GM18519 (cell line): Measurements from ENCODE around the gene KCTD16.
A peak's percentile ranks its signal among the peaks of the same experiment; 100 is the strongest.

Experiments used
- ATAC-seq: cut with Tn5 transposase; IDR thresholded peaks from one replicate; pipeline ENCODE4 v1.9.1; 2021; ENCODE audit warnings: mild to moderate bottlenecking, moderate library complexity; ENCODE audit not compliant: unreplicated experiment, low FRiP score

KCTD16 gene

GRCh38 chr5:144328494-144328893 is 157.8 kb downstream of the KCTD16 start:
- ATAC-seq = no peak

DNA sequence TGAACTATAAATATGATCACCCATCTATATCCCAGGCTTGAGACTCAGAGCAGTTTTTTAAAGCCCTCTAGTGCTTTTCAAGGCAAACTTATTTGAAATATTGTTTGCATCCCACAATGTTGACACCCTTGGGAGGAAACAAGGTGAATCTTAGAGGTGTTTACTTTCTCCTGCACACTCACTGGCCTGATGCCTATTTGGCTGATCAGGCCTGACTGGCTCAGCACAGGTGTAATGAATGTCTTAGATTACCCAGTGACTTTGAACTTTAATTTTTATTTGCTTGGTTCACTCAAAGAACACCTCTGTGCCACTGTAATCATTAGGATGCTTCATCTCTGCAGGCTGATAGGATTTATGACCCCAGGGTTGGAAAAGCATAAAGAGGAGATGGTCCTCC is 158.3 kb downstream of the KCTD16 start:
- ATAC-seq = no peak

DNA sequence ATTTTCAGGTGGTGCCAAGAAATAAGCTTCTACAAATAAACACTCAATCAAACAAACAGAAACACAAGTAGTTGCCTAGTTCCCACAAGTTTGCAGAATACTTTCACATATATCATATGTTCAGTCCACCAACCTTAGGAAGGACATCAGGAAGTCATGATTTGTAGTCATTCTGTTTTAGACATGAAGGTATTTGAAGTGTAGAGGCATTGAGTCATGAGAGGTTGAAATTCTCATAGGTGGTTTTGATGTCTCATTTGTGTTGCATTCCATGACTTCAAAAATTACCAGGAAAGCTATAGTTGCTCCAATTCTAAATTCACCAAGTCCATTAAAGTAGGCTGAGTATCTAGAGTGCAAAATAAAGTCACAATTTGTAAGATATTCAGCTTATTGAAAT is 159.0 kb downstream of the KCTD16 start:
- no peak for ATAC-seq

- no peak for ATAC-seq
Measured at GRCh38 chr5:144331361-144331760, 160.7 kb downstream of the KCTD16 start.

DNA sequence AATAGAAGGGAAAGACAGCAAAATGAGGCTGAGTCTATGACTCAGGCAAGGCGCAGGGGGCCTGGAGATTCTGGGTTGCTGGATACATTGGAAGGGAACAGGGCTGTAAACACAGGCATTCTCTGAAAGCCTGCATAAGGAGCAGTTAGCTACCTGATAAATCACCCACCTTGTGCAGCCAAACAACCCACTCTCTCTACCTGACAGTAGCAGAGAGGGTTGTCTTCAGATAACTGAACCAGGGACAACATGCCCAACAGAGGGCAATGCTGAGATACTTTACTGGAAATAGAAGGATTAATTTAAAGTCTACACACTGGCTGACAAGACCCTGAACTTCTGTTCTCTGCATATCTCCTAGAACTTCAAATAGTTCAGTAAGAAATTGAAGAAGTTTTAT is 161.6 kb downstream of the KCTD16 start:
- no peak for ATAC-seq

GRCh38 chr5:144333336-144333920 is 162.8 kb downstream of the KCTD16 start:
- ATAC-seq = peak; percentile 42

- ATAC-seq = peak; percentile 48
Measured at GRCh38 chr5:144335561-144335960, 164.9 kb downstream of the KCTD16 start.

GRCh38 chr5:144336191-144336961 is 165.7 kb downstream of the KCTD16 start:
- ATAC-seq = no peak

DNA sequence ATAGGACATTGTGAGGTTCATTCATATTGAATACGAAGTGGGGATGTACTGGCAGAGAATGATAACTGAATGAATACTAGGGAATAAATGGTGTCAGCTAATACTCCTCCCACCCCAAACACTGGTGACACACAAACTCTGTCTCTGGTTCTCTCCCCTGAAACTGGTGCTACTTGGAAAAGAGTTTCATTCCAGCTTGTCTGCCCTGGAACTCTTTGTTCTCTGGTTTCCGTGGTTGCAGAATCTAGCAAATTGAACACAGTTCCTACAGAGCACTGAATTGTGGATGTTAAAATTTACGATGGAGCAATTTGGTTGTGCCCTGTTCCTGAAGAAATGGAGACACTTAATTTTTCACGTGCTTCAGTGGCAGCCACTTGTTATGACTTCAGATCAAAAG is 181.7 kb downstream of the KCTD16 start:
- no peak for ATAC-seq

DNA sequence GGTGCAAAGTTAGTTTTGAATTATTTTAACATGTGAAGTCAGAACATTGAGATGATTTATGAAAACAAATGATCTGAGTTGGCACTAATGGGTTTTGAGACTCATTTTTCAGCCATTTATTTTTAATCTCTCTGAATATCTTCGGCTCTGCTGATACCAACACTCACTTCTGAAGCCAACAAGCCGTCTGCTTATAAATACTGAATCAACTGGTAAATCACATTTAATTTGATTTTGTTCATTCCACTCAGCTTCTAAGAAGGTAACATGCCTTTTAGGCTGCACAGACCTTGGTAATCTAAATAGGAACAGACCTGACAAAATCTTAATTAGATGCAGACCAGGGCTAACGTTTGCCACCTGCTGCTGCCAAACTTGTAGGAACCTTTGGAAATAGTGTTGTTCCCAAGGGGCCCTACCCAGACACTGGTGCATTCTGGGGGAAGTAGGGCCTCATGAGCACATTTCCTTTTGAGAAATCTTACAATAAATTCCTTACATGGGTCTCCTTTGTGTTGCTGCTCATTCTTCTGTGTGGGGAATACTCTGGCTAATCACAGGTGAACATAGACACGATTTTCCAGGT is 182.2 kb downstream of the KCTD16 start:
- no peak for ATAC-seq

DNA sequence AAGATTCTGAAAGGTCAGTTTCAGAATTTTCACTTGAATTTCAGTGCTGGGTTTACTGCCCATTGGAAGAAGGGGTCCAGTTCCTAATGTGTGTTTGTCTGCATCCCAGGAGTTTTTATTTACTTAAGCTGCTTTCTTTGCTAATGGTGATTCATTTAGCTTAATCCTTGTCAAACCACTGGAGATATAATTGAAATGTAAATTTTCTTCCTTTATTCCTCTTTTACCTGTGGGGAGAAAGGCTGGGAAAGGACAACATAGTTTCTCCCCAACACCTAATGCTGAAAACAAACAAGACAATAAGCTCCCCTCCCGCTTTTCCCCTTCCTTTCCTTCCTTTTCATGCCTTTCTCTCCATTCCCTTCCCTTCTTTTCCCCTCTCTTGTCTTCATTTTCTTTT is 185.8 kb downstream of the KCTD16 start:
- ATAC-seq = no peak

- no peak for ATAC-seq
Measured at GRCh38 chr5:144361406-144361805, 190.7 kb downstream of the KCTD16 start.

DNA sequence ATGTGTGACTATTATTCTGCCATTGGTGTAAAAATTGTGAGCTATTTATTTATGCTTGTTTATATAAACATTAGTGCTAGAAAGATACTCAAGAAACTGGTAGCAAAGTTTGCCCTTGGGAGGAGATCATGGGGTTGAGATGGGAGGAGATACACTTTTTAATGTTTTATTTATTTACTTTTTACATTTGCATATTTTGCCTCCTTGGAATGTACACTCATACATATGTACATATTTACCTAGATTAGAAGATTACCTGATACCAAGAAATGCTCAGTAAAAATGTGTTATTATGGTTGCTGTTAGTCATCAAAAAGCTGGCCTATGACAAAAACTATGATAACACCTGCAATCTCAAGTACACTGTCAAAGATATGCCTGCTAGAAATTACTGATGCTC is 195.2 kb downstream of the KCTD16 start:
- no peak for ATAC-seq

DNA sequence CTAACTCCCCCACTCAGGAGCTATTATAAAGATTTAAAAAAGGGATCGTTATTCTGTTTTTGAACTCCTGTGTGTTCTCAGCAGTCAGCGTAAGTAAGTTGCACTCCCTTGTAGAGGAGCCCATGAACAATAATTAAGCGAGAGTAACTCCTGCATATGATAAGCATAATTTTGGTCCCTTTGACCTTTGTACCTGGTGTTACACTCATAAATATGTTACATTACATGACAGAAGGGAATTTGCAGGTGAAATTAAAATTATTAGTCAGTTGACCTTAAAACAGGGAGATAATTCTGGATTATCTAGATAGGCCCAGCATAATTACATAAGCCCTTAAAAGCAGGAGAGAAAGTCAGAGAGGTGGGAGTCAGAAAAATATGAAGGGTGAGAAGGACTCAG is 197.3 kb downstream of the KCTD16 start:
- ATAC-seq = no peak

- ATAC-seq = no peak
Measured at GRCh38 chr5:144368556-144368955, 197.9 kb downstream of the KCTD16 start.

DNA sequence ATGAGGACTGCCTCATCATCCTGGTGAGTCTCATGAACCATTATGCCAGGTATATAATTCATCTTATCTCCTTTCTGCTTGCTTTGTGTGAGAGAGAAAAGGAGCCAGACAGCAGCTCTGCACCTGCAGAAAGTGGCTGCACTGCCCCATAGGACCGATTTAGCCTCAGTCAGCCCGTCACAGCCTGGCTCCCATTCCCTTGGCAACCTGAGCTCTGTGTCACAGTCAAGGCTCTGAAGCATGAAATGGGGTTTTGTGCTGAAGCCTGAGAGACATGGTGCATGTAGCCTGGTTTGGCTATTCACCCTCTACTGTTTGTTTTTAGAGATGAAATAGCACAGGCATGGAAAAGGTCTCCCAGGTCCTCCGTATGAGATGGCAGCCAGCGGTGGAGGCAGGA is 198.3 kb downstream of the KCTD16 start:
- ATAC-seq = peak; percentile 90

DNA sequence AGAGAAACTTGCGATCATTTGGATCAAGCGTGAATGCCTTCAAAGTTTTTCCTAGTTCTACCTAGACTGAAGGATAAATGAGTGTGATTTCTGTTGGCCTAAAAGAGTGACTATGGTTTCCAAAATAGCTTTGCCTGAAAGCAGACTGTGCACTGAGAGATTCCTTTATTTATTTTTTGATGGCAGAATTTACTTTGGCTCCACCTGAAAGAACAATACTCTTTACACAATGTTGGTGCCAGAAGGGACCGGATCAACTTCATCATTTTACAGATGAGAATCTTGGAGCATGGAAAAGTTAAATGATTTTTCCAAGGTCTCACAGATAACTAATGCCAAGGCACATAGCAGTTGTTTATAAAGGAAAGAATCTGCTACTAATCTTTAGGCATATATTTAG is 199.6 kb downstream of the KCTD16 start:
- no peak for ATAC-seq

GRCh38 chr5:144374637-144375036 is 204.0 kb downstream of the KCTD16 start:
- no peak for ATAC-seq

DNA sequence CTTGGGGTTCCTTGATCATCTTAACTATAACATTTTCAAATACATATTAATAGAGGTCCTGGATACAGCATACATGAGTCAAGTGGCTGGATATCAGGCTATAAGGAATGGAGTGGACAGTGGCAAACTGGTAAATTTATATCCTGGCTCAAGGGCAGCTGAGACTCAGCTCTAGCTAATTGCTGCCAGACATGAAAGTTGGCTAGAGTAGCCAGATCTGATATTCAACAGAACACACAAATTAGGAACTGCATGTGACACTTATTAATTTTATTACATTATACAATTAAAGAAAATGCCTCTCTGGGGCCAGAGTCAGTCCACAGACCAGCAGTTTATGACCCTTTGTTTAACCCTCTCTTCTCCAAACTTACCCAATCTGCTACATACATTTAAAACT is 206.5 kb downstream of the KCTD16 start:
- no peak for ATAC-seq

GRCh38 chr5:144378681-144379080 is 208.0 kb downstream of the KCTD16 start:
- no peak for ATAC-seq

DNA sequence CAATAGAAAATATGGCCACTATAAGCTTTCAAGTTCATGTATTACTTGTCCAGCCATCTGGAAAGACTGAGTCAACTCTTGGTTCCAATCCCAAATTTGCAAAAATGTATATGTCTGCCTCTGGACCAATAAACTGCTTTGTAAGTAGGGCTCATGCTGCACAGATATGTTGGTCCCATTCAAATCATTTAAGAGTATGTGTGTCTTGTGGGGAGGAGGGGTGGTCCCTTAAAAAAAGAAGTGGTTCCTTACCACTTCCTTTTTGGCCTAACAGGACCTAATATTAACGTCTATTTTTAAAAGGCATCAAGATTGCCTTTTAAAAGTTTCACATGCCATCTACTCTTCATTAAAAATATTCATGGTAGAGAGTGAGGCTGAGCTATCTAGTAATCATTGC is 214.9 kb downstream of the KCTD16 start:
- ATAC-seq = no peak

DNA sequence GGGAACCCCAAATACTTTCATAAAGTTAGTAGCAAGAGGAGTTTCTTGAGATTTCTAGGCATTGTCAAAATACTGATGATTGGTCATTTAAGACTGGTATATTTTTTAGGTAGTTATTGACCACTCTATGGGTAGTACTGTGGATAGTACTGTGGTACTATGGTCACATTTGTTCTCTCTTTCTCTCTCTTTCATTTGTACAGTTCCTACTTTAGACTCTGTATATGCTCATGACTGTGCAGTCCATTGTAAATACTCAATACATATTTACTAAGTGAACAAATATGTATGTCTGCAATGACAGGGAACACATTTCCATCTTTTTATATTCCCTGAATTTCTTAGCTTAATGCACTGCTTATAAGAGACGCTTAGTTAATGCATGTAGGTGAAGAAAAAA is 215.6 kb downstream of the KCTD16 start:
- no peak for ATAC-seq
